ENCODE data around the gene SMARCA5.

GRCh38 chr4:143481361-143481760 is 32.1 kb upstream of the SMARCA5 start:
- TF ChIP-seq TEAD4 (IDR thresholded peaks at IDR 0.05; ENCODE audit: borderline replicate concordance, insufficient read depth), result no peak
- TF ChIP-seq NFIC (IDR thresholded peaks at IDR 0.05; ENCODE audit: borderline replicate concordance), result no peak
- TF ChIP-seq MAX (IDR thresholded peaks at IDR 0.05; ENCODE audit: low read depth), result no peak
